GM19240 (cell line): ENCODE results near the gene GUCA1A.
"Not testable (repeated sequence)": the region's sequence is repeated elsewhere in the genome, so short reads cannot be mapped to it uniquely, and the experiment has no call there.

Source experiments
- DNase-seq: peaks from one replicate; pipeline ENCODE4 v3.0.0; 2011; ENCODE audit warnings: low spot score; ENCODE audit not compliant: insufficient read length

The GUCA1A gene

GRCh38 chr6:42142118-42142835 is 30.9 kb upstream of the GUCA1A start, which contains the start of gene C6orf132:
C6orf132 (minus strand) TSS chr6:42142620; CDS start chr6:42142444, 176 bp downstream.
- DNase-seq: no peak

DNA sequence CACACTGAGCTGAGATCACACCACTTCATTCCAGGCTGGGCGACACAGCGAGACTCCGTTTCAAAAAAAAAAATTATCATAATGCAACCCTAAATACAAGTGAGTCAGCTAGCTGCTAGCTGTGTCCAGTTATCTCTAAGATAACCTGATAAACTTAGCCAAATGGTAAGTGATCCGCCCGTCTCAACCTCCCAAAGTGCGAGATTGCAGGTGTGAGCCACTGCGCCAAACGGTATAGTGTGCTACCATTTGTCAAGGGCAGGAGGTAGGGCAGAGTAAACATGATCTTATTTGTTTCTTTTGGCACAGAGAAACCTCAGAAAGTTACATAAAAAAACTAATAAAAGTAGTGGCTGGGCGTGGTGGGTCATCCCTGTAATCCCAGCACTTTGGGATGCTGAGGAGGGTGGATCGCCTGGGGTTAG is 26.0 kb upstream of the GUCA1A start:
- no peak for DNase-seq

GRCh38 chr6:42148058-42148457 is 25.1 kb upstream of the GUCA1A start:
- DNase-seq: no peak

- DNase-seq: no peak
These were observed 22.9 kb upstream of the GUCA1A start for GRCh38 chr6:42150254-42150653.

DNA sequence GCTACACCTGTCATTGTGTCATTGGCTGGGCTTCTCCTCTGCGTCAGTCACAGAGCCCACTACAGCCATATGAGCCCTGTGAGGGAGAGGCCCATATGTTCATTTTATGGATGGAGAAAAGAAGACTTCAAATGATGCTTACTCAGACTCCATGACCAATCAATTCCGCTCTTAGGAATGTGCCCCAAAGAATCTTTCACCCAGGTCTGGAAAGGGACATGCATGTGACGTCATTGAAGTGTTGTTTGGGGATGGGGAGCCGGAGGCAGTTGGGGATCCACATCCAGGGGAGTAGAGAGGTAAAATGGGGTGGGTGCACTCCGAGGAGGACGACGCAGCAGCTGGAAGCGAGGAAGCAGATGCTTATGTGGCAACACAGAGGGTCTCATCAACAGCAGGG is 21.1 kb upstream of the GUCA1A start:
- no peak for DNase-seq

DNA sequence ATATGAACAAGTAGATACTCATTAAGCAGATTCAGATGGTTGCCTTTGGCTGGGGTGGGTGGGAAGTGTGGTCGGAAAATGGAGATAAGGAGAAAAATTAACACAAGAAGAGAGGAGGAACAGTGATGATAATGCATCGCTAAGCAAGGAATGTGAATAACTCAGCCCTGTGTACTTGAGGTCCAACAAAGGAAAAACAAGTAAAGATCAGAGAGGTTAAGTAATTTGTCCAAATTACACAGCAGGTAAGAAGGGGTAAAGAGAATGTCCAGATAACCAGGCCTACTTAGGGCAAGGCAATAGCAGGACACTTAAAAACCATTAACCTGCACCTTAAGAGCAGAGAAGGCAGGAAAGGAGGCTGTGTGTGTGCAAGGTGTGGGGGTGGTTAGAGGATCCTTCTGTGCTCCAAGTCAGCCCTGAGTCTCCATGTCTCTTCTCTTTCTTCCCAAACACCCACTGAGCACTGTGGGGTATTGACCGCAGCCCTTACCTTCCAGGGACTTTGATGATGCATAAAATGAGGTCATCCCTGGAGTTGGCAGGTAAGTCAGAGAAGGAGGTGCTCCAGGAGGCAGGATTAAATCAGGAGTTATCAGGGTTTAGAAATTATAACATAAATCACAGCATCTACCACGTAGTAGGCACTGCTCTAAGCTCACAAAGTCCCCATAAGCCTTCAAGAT is 20.5 kb upstream of the GUCA1A start:
- DNase-seq: not testable (repeated sequence)

DNA sequence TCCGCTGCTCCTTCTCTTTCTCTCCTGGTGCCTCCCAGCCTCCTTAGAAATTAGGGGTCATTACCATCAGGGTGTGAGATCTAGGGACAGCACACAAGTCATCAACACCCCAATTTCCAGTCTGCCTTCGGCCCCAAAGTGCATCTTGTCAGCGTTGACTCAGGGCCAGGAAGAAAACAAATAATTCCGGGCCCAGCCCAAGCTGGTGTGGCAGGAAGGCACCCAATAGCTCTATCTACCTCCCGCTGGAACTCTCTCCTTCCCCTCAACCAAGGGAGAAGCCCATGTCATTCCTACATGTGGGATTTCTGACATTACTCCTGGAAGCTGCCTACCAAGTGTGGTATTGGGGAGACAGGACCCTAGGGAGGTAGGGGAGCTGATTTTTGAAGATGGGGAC is 19.2 kb upstream of the GUCA1A start:
- no peak for DNase-seq

GRCh38 chr6:42154461-42155209 is 18.5 kb upstream of the GUCA1A start:
- no peak for DNase-seq

DNA sequence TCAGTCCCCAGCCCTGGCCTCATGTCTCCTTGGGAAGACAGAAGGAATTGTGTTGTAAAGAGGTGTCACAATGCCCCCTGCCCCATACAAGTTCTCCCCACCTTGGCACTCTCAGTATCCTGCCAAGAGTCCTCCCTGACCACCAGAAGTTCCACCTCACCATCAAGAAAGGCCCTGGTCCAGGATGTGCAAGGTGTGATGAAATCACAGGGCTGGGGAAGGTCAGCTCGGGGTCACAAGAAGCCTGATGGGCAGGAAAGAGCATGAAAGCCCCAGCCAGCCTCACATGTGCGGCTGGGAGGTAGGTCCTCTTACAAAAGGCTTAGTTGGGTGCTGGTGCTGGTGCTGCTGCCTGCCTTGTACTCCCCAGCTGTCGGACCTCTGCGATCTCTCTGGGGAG is 17.9 kb upstream of the GUCA1A start:
- no peak for DNase-seq

DNA sequence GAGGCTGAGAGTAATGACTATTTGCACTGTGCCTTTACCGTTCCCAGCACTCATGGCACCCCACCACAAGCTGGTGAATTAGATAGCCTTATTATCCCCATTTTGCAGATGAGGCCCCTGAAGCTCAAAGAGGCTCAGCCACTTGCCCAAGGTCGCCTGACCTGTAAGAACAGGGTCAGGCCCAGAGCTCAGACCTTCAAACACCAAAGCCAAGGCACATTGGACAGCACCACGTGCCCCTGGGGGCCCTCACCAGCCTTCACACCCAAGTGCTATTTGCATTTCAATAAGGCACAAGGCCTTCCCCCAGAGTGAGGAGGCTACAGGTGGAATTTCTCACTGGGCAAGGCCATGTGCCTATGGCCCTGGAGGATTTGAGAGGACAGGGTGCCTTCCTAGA is 16.5 kb upstream of the GUCA1A start:
- DNase-seq: no peak

- DNase-seq: no peak
These were observed 15.2 kb upstream of the GUCA1A start for GRCh38 chr6:42158011-42158410.

GRCh38 chr6:42158631-42159030 is 14.5 kb upstream of the GUCA1A start:
- no peak for DNase-seq

DNA sequence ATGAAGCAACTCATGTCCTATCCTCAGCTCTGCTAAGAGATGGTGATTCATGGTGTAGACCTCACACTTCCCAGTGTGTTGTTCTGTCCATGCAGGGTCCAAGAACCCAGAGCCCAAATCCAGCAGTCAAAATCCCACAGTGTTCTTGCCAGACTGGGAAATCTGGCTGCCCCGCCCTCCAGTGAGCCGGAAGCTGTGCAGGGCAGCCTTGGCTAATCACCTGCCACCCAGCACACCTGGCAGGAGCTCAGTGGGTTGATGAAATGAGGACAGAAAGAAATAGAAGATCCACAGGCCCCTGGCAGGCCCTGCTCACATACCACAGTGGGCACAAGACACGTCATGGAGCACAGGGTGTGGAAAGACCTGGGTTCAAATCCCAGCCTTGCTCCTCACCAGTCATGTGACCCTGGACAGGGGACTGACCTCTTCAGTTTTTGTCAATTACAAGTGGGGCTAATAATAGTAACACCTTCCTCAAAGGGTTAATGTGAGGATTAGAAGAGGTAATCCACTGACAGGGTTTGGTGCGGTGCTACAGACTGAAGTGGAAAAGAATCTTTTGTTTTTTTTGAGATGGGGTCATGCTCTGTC is 13.6 kb upstream of the GUCA1A start:
- DNase-seq: no peak

DNA sequence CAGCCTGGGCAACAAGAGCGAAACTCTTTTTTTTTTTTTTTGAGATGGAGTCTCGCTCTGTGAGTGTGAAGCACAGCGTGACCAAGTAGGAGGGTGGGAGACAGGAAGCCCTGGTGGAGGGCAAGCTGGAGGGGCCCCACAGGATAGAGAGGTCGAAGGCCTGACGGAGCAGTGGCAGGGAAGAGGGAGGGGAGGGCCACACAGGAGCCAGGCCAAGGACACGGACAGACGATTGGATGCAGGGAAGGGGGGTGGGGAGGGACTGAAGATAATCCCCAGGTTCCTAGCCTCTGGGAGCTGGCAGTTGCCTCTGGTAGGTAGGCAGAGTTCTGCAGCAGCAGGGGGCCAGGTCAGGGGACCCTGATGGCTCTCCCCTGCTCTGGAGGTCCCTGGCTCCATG is 10.8 kb upstream of the GUCA1A start:
- DNase-seq: no peak

DNA sequence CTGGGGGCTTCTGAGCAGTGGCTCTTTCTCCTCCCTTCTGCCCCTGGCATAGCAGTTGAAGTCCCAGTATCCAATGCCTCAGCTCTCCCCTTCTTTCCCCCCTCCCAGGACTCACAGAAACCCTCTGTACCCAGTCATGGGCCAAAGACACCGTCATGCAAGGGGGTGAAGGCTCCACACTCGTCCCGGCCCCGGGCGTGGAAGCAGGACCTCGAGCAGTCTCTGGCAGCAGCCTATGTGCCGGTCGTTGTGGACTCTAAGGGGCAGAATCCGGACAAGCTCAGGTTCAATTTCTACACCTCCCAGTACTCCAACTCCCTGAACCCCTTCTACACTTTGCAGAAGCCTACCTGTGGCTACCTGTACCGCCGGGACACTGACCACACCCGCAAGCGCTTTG is 10.4 kb upstream of the GUCA1A start:
- DNase-seq: no peak

- DNase-seq: no peak
These were observed 9.2 kb upstream of the GUCA1A start for GRCh38 chr6:42163981-42164380.

DNA sequence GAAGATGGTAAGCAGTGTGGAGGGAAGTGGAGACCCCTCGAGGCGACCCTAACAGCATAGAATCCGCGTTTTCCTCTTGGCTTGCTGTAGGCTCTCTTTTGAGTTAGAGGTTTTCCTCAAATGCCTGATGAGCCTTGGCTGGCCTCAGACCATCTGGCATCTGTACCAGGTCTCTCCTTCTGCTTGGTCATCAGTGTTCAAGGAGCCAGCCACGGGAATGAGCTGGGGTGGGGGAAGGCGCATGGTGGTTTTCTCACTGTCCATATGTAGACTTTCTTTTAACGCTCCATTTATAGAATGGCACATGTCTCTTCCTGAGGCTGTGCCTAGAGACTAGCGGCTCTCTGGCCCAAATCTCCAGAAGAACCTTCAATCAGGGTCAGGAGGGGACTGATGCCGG is 8.1 kb upstream of the GUCA1A start:
- DNase-seq: no peak

- DNase-seq: peak; percentile 90
These were observed 6.6 kb upstream of the GUCA1A start for GRCh38 chr6:42166444-42167141.

GRCh38 chr6:42168650-42169049 is 4.5 kb upstream of the GUCA1A start:
- no peak for DNase-seq

- DNase-seq: not testable (repeated sequence)
These were observed 3.4 kb upstream of the GUCA1A start for GRCh38 chr6:42169780-42170179.
